GM19397 (cell line): Measurements from ENCODE around the gene SGK1.

Experiments used
- ATAC-seq: cut with Tn5 transposase; IDR thresholded peaks from one replicate; pipeline ENCODE4 v1.9.1; 2021; ENCODE audit warnings: mild to moderate bottlenecking, moderate library complexity; ENCODE audit not compliant: unreplicated experiment

The SGK1 gene

GRCh38 chr6:134173936-134174671 lies 143.8 kb downstream of the SGK1 start:
- no peak for ATAC-seq

- no peak for ATAC-seq
Observed at GRCh38 chr6:134173366-134173725, 144.6 kb downstream of the SGK1 start.

- ATAC-seq = no peak
Observed at GRCh38 chr6:134172706-134173365, 145.1 kb downstream of the SGK1 start.

GRCh38 chr6:134172020-134172705 lies 145.7 kb downstream of the SGK1 start:
- ATAC-seq = no peak

- ATAC-seq = no peak
Observed at GRCh38 chr6:134171517-134171916, 146.4 kb downstream of the SGK1 start.

- ATAC-seq = no peak
Observed at GRCh38 chr6:134170844-134171243, 147.1 kb downstream of the SGK1 start.

GRCh38 chr6:134169871-134170486 lies 147.9 kb downstream of the SGK1 start:
- ATAC-seq = no peak

- no peak for ATAC-seq
Observed at GRCh38 chr6:134168590-134169208, 149.2 kb downstream of the SGK1 start.

- ATAC-seq = no peak
Observed at GRCh38 chr6:134166511-134167261, 151.2 kb downstream of the SGK1 start.

GRCh38 chr6:134165561-134166201 lies 152.2 kb downstream of the SGK1 start:
- no peak for ATAC-seq

GRCh38 chr6:134164300-134164699 lies 153.6 kb downstream of the SGK1 start:
- ATAC-seq = no peak

- no peak for ATAC-seq
Observed at GRCh38 chr6:134162932-134163331, 155.0 kb downstream of the SGK1 start.

GRCh38 chr6:134161041-134161440 lies 156.9 kb downstream of the SGK1 start:
- ATAC-seq = no peak

GRCh38 chr6:134152767-134153485 lies 165.0 kb downstream of the SGK1 start:
- ATAC-seq = no peak

GRCh38 chr6:134148566-134148965 lies 169.3 kb downstream of the SGK1 start:
- ATAC-seq = no peak

GRCh38 chr6:134147034-134147533 lies 170.8 kb downstream of the SGK1 start:
- no peak for ATAC-seq

GRCh38 chr6:134146268-134147033 lies 171.5 kb downstream of the SGK1 start:
- ATAC-seq = no peak

GRCh38 chr6:134145786-134146185 lies 172.1 kb downstream of the SGK1 start:
- no peak for ATAC-seq
